IPS DF 19.7 (cell line): ENCODE data around the gene ZBTB48.
"Not testable (repeated sequence)": the region's sequence is repeated elsewhere in the genome, so short reads cannot be mapped to it uniquely, and the experiment has no call there.

Experiments used
- DNase-seq: peaks from one replicate; pipeline ENCODE4 v3.0.0-alpha.2; 2013; ENCODE audit warnings: low read depth, low spot score

Gene ZBTB48

GRCh38 chr1:6579374-6580118 is at the start of gene ZBTB48:
ZBTB48 (plus strand) TSS chr1:6579994; CDS start chr1:6580610, 616 bp downstream.
- DNase-seq, result peak; percentile 82

- DNase-seq, result no peak
Measured at GRCh38 chr1:6530504-6531160, 49.2 kb upstream of the ZBTB48 start.

GRCh38 chr1:6531996-6532395 is 47.8 kb upstream of the ZBTB48 start:
- DNase-seq, result no peak

- DNase-seq, result no peak
Measured at GRCh38 chr1:6534248-6534822, 45.5 kb upstream of the ZBTB48 start.

GRCh38 chr1:6535214-6535613 is 44.6 kb upstream of the ZBTB48 start:
- no peak for DNase-seq

- DNase-seq, result no peak
Measured at GRCh38 chr1:6536291-6536690, 43.5 kb upstream of the ZBTB48 start.

- no peak for DNase-seq
Measured at GRCh38 chr1:6538956-6539355, 40.8 kb upstream of the ZBTB48 start.

- no peak for DNase-seq
Measured at GRCh38 chr1:6544831-6545230, 35.0 kb upstream of the ZBTB48 start.

- no peak for DNase-seq
Measured at GRCh38 chr1:6545276-6546112, 34.3 kb upstream of the ZBTB48 start.

- no peak for DNase-seq
Measured at GRCh38 chr1:6546326-6546725, 33.5 kb upstream of the ZBTB48 start.

- no peak for DNase-seq
Measured at GRCh38 chr1:6547301-6547700, 32.5 kb upstream of the ZBTB48 start.

GRCh38 chr1:6554031-6554906 is 25.5 kb upstream of the ZBTB48 start, which contains the start of gene NOL9:
NOL9 (minus strand) TSS chr1:6554513; CDS start chr1:6554502, 11 bp downstream.
- peak; percentile 63 for DNase-seq

- DNase-seq, result no peak
Measured at GRCh38 chr1:6554907-6555778, 24.7 kb upstream of the ZBTB48 start, which contains the start of gene TAS1R1. TAS1R1 (plus strand) TSS chr1:6555307; CDS start chr1:6555374, 67 bp downstream.

GRCh38 chr1:6557597-6557996 is 22.2 kb upstream of the ZBTB48 start:
- DNase-seq, result no peak

- DNase-seq, result not testable (repeated sequence)
Measured at GRCh38 chr1:6559161-6559560, 20.6 kb upstream of the ZBTB48 start.

GRCh38 chr1:6560267-6560666 is 19.5 kb upstream of the ZBTB48 start:
- no peak for DNase-seq

GRCh38 chr1:6569033-6569432 is 10.8 kb upstream of the ZBTB48 start:
- DNase-seq, result no peak

GRCh38 chr1:6570100-6570499 is 9.7 kb upstream of the ZBTB48 start:
- DNase-seq, result no peak

GRCh38 chr1:6570987-6571386 is 8.8 kb upstream of the ZBTB48 start:
- DNase-seq, result no peak
